ENCODE data around the gene RTL10. TPM values are rescaled to one million over a fixed set of nuclear protein-coding genes. Genes with fewer than 3 reads are reported as not detected.

The RTL10 gene
- polyA plus RNA-seq, 1 of the 3 experiments (the other 2 are of a cell fraction), result 7.8 TPM

DNA sequence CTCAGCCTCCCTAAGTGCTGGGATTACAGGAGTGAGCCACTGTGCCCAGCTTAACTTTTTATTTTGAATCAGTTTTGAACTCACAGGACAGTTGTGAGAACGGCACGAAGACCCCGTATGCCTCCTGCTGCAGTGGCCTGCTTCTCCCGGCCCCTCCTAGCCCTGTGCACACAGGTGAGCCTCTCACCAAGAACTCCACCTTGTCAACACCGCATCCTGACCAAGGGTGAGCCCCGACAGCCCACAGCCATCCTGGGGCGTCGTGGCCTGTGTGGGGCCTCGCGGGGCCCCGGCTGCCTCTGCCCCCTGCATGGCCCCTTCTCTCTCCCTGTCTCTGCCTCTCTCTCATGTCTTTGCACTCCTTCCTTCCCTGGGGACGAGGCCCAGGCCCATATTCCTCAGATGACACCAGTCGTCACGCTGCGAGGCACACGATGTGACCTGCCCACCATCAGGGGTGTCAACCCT is 38.8 kb downstream of the RTL10 start:
- Histone ChIP-seq H2AFZ (ENCODE audit: low read depth) (no peak overlapping the region), H3K4me3 (ENCODE audit: low read depth in 2 of 2, low read length in 1 of 2) (no peak overlapping the region), H3K79me2 (ENCODE audit: insufficient read depth) (no peaks in the 10 kb centered on the region), H3K9ac (no peak overlapping the region), H3K9me3 (no peaks in the 10 kb centered on the region), H3K27me3 (ENCODE audit: insufficient read depth) (no peaks in the 10 kb centered on the region), H3K9me2 (no peaks in the 10 kb centered on the region), H3K36me3 (replicated peaks in 1 of 2; ENCODE audit: control insufficient read depth in 1 of 2, insufficient read depth in 2 of 2, low read length in 1 of 2) (no peaks in the 10 kb centered on the region), H3K27ac (ENCODE audit: low read depth in 2 of 2, low read length in 1 of 2) (no peak overlapping the region), H4K20me1 (ENCODE audit: insufficient read depth) (no peaks in the 10 kb centered on the region), H3K4me2 (no peak overlapping the region), H3K4me1 (ENCODE audit: control insufficient read depth in 1 of 2, insufficient read depth in 2 of 2, low read depth in 1 of 2, low read length in 1 of 2) (peaks cover 0 to 21% of the 10 kb centered on the region in 2 experiments; a peak in 1 of 4 replicates), H3F3A (replicated peaks; ENCODE audit: insufficient read depth) (no peaks in the 10 kb centered on the region)
- ChIA-PET CTCF (interaction anchor here (1.1 kb wide), 1 partner anchor 133 kb away, joined by 3 read pairs; no protein-coding TSS in a partner anchor), POLR2A (no interaction called here)
- TF ChIP-seq POLR2AphosphoS5 (IDR thresholded peaks at IDR 0.05; ENCODE audit: low read depth, low read length), result no peak
- TF ChIP-seq, protein P1, sequence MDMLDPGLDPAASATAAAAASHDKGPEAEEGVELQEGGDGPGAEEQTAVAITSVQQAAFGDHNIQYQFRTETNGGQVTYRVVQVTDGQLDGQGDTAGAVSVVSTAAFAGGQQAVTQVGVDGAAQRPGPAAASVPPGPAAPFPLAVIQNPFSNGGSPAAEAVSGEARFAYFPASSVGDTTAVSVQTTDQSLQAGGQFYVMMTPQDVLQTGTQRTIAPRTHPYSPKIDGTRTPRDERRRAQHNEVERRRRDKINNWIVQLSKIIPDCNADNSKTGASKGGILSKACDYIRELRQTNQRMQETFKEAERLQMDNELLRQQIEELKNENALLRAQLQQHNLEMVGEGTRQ (IDR thresholded peaks at IDR 0.05; ENCODE audit: borderline replicate concordance, low read depth, low read length), result no peak
- no peak for TF ChIP-seq SIN3A (IDR thresholded peaks at IDR 0.05; ENCODE audit: borderline replicate concordance, low read depth, low read length)
- TF ChIP-seq, protein P2, sequence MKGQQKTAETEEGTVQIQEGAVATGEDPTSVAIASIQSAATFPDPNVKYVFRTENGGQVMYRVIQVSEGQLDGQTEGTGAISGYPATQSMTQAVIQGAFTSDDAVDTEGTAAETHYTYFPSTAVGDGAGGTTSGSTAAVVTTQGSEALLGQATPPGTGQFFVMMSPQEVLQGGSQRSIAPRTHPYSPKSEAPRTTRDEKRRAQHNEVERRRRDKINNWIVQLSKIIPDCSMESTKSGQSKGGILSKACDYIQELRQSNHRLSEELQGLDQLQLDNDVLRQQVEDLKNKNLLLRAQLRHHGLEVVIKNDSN (IDR thresholded peaks at IDR 0.05; ENCODE audit: borderline replicate concordance, low read depth), result no peak
- TF ChIP-seq TAF1 (IDR thresholded peaks at IDR 0.05; ENCODE audit: borderline replicate concordance, low read depth, low read length), result no peak
- no peak for TF ChIP-seq JUND (IDR thresholded peaks at IDR 0.05)
- TF ChIP-seq NFIC (IDR thresholded peaks at IDR 0.05; ENCODE audit: borderline replicate concordance), result no peak
- TF ChIP-seq, protein P3, sequence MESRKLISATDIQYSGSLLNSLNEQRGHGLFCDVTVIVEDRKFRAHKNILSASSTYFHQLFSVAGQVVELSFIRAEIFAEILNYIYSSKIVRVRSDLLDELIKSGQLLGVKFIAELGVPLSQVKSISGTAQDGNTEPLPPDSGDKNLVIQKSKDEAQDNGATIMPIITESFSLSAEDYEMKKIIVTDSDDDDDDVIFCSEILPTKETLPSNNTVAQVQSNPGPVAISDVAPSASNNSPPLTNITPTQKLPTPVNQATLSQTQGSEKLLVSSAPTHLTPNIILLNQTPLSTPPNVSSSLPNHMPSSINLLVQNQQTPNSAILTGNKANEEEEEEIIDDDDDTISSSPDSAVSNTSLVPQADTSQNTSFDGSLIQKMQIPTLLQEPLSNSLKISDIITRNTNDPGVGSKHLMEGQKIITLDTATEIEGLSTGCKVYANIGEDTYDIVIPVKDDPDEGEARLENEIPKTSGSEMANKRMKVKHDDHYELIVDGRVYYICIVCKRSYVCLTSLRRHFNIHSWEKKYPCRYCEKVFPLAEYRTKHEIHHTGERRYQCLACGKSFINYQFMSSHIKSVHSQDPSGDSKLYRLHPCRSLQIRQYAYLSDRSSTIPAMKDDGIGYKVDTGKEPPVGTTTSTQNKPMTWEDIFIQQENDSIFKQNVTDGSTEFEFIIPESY (IDR thresholded peaks at IDR 0.05; ENCODE audit: borderline replicate concordance, low read depth), result no peak
- no peak for TF ChIP-seq TEAD4 (IDR thresholded peaks at IDR 0.05; ENCODE audit: borderline replicate concordance, insufficient read depth)
- DNase-seq, result no peak
- 95% methylated on average over 14 of the region's 16 CpGs for WGBS (ENCODE audit: low lambda C conversion rate)

DNA sequence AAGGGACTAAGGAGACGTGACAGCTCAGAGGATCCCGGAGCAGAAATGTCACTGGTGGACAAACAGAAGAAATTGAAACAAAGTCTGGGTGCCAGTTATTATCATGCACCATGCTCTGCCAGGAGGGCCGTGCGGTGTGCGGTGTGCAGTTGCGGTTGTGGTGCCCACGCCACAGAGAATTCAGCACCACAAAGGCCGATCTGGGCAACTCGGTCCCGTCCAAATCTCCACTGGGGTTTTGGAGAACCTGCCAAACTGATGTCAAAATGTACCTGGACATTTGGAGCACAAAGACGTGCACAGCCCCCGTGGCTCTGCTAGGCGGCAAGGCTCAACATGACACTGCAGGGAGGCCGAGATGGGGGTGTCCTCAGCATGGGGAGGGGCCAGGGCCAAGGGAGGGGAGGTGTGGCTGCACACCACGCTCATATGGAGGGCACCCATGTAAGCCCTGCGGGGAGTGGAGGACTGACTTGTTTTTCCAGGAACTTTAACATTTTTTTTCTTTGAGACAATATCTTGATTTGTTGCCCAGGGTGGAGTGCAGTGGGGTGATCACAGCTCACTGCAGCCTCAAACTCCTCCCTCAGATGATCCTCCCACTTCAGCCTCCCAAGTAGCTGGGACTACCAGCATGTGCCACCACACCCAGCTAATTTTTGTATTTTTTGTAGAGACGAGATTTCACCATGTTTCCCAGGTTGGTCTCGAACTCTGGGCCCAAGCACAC is 39.4 kb downstream of the RTL10 start:
- no peak overlapping the region for H3K4me2 ChIP-seq
- no peaks in the 10 kb centered on the region for H3F3A ChIP-seq (replicated peaks; ENCODE audit: insufficient read depth)
- TF ChIP-seq TEAD4 (IDR thresholded peaks at IDR 0.05; ENCODE audit: borderline replicate concordance, insufficient read depth) (no peak), RXRA (IDR thresholded peaks at IDR 0.05; ENCODE audit: borderline replicate concordance, low read depth) (no peak), FOSL2 (IDR thresholded peaks at IDR 0.05; ENCODE audit: borderline replicate concordance, low read depth) (no peak), MEF2A (IDR thresholded peaks at IDR 0.05; ENCODE audit: borderline replicate concordance, low read depth) (no peak), EP300 (IDR thresholded peaks at IDR 0.05; ENCODE audit: borderline replicate concordance in 1 of 2, low read depth in 1 of 2, low read length in 1 of 2) (no peak)
- H2AFZ ChIP-seq (ENCODE audit: low read depth), result no peak overlapping the region
- CTCF ChIA-PET, result interaction anchor here (1.1 to 1.6 kb wide), 3 partner anchors 15 to 133 kb away, joined by 3 read pairs; no protein-coding TSS in a partner anchor
- peaks cover 0 to 23% of the 10 kb centered on the region in 2 experiments; a peak in 1 of 4 replicates for H3K4me1 ChIP-seq (ENCODE audit: control insufficient read depth in 1 of 2, insufficient read depth in 2 of 2, low read depth in 1 of 2, low read length in 1 of 2)
- no peaks in the 10 kb centered on the region for H4K20me1 ChIP-seq (ENCODE audit: insufficient read depth)
- H3K9ac ChIP-seq, result no peak overlapping the region
- no peak for DNase-seq
- 92% methylated on average over 18 of the region's 18 CpGs for WGBS (ENCODE audit: low lambda C conversion rate)
- H3K36me3 ChIP-seq (replicated peaks in 1 of 2; ENCODE audit: control insufficient read depth in 1 of 2, insufficient read depth in 2 of 2, low read length in 1 of 2), result no peaks in the 10 kb centered on the region
- no peak overlapping the region for H3K4me3 ChIP-seq (ENCODE audit: low read depth in 2 of 2, low read length in 1 of 2)
- H3K79me2 ChIP-seq (ENCODE audit: insufficient read depth), result no peaks in the 10 kb centered on the region
- H3K9me3 ChIP-seq, result no peaks in the 10 kb centered on the region
- no peak overlapping the region for H3K27ac ChIP-seq (ENCODE audit: low read depth in 2 of 2, low read length in 1 of 2)
- no peaks in the 10 kb centered on the region for H3K9me2 ChIP-seq
- POLR2A ChIA-PET, result no interaction called here
- no peaks in the 10 kb centered on the region for H3K27me3 ChIP-seq (ENCODE audit: insufficient read depth)
